GM23338 (cell line): ENCODE results near the gene FTL. TPM values are rescaled to one million over a fixed set of nuclear protein-coding genes. Genes with fewer than 3 reads are reported as not detected.

Experiments
- CREB1 ChIP-seq: fragments of 250-450 bp; sonication (Bioruptor Pico); IDR thresholded peaks from 2 replicates; pipeline ENCODE4 v1.5.0; 2020; ENCODE audit warnings: low read depth, mild to moderate bottlenecking, moderate library complexity
- EZH2phosphoT487 ChIP-seq: fragments of 200-600 bp; sonication (generic); IDR thresholded peaks from one replicate; pipeline ENCODE4 v1.8.1; 2018; ENCODE audit warnings: antibody characterized with exemption; ENCODE audit not compliant: unreplicated experiment
- JUNB ChIP-seq: IDR thresholded peaks from one replicate; pipeline ENCODE4 v1.6.1; 2016; ENCODE audit warnings: antibody characterized with exemption; ENCODE audit not compliant: unreplicated experiment
- NANOG ChIP-seq: IDR thresholded peaks from 2 replicates; pipeline ENCODE4 v1.6.1; 2016; ENCODE audit warnings: antibody characterized with exemption, borderline replicate concordance
- POLR2AphosphoS5 ChIP-seq: IDR thresholded peaks from 2 replicates; pipeline ENCODE4 v1.6.1; 2016; ENCODE audit warnings: antibody characterized with exemption, low read depth
- polyA plus RNA-seq: library from polyadenylated mRNA; unstranded; fragments of >200 nt; fragmentation: Nextera tagmentation; extraction: Ambion mirVana; gene quantifications from 2 replicates; pipeline ENCODE4 v1.2.1, GENCODE V29; 2016
- total RNA-seq: library from RNA; depleted of rRNA; stranded (reverse); fragments of >200 nt; shearing (Covaris generic); gene quantifications from 2 replicates; pipeline ENCODE4 v1.2.3, GENCODE V29; 2014
- TF ChIP-seq, protein P1 (sequence below): fragments of 250-450 bp; sonication (Bioruptor Pico); IDR thresholded peaks from 2 replicates; pipeline ENCODE4 v1.5.0; 2020; ENCODE audit warnings: mild to moderate bottlenecking, moderate library complexity
- TF ChIP-seq, protein P2 (sequence below), 2 experiments: fragments of 200-600 bp in 1 of 2; sonication (generic) in 1 of 2; conservative IDR thresholded peaks; 2 replicates each; pipeline versions ENCODE4 v1.5.1 to v1.6.1; 2016 to 2017; ENCODE audit warnings: antibody characterized with exemption in 2 of 2, low read depth in 2 of 2, mild to moderate bottlenecking in 2 of 2, moderate library complexity in 1 of 2
- TF ChIP-seq, protein P3 (sequence below): IDR thresholded peaks from 2 replicates; pipeline ENCODE4 v1.6.1; 2016; ENCODE audit warnings: antibody characterized with exemption

FTL gene
- total and polyA plus RNA-seq, 2 experiments from 2014 or later: 2,064 to 5,436 TPM

DNA sequence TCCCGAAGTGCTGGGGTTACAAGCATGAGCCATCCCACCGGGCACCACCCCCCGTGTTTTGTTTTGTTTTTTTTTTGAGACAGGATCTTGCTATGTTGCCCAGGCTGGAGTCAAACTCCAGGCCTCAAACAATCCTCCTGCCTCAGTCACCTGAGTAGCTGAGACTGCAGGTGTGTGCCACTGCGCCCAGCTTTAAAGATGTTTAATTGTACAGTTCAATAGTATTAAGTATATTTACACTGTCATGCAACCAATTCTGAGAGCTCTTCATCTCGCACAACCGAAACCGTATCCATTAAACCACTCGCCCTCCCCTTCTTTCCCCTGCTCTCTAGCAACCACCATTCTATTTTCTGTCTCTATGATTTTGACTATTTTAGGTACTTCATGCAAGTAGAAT lies 49.4 kb upstream of the FTL start (continued):
- TF ChIP-seq, protein P1, sequence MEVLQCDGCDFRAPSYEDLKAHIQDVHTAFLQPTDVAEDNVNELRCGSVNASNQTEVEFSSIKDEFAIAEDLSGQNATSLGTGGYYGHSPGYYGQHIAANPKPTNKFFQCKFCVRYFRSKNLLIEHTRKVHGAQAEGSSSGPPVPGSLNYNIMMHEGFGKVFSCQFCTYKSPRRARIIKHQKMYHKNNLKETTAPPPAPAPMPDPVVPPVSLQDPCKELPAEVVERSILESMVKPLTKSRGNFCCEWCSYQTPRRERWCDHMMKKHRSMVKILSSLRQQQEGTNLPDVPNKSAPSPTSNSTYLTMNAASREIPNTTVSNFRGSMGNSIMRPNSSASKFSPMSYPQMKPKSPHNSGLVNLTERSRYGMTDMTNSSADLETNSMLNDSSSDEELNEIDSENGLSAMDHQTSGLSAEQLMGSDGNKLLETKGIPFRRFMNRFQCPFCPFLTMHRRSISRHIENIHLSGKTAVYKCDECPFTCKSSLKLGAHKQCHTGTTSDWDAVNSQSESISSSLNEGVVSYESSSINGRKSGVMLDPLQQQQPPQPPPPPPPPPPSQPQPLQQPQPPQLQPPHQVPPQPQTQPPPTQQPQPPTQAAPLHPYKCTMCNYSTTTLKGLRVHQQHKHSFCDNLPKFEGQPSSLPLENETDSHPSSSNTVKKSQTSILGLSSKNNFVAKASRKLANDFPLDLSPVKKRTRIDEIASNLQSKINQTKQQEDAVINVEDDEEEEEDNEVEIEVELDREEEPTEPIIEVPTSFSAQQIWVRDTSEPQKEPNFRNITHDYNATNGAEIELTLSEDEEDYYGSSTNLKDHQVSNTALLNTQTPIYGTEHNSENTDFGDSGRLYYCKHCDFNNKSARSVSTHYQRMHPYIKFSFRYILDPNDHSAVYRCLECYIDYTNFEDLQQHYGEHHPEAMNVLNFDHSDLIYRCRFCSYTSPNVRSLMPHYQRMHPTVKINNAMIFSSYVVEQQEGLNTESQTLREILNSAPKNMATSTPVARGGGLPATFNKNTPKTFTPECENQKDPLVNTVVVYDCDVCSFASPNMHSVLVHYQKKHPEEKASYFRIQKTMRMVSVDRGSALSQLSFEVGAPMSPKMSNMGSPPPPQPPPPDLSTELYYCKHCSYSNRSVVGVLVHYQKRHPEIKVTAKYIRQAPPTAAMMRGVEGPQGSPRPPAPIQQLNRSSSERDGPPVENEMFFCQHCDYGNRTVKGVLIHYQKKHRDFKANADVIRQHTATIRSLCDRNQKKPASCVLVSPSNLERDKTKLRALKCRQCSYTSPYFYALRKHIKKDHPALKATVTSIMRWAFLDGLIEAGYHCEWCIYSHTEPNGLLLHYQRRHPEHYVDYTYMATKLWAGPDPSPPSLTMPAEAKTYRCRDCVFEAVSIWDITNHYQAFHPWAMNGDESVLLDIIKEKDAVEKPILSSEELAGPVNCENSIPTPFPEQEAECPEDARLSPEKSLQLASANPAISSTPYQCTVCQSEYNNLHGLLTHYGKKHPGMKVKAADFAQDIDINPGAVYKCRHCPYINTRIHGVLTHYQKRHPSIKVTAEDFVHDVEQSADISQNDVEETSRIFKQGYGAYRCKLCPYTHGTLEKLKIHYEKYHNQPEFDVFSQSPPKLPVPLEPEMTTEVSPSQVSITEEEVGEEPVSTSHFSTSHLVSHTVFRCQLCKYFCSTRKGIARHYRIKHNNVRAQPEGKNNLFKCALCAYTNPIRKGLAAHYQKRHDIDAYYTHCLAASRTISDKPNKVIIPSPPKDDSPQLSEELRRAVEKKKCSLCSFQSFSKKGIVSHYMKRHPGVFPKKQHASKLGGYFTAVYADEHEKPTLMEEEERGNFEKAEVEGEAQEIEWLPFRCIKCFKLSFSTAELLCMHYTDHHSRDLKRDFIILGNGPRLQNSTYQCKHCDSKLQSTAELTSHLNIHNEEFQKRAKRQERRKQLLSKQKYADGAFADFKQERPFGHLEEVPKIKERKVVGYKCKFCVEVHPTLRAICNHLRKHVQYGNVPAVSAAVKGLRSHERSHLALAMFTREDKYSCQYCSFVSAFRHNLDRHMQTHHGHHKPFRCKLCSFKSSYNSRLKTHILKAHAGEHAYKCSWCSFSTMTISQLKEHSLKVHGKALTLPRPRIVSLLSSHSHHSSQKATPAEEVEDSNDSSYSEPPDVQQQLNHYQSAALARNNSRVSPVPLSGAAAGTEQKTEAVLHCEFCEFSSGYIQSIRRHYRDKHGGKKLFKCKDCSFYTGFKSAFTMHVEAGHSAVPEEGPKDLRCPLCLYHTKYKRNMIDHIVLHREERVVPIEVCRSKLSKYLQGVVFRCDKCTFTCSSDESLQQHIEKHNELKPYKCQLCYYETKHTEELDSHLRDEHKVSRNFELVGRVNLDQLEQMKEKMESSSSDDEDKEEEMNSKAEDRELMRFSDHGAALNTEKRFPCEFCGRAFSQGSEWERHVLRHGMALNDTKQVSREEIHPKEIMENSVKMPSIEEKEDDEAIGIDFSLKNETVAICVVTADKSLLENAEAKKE: no peak
- TF ChIP-seq, protein P2, sequence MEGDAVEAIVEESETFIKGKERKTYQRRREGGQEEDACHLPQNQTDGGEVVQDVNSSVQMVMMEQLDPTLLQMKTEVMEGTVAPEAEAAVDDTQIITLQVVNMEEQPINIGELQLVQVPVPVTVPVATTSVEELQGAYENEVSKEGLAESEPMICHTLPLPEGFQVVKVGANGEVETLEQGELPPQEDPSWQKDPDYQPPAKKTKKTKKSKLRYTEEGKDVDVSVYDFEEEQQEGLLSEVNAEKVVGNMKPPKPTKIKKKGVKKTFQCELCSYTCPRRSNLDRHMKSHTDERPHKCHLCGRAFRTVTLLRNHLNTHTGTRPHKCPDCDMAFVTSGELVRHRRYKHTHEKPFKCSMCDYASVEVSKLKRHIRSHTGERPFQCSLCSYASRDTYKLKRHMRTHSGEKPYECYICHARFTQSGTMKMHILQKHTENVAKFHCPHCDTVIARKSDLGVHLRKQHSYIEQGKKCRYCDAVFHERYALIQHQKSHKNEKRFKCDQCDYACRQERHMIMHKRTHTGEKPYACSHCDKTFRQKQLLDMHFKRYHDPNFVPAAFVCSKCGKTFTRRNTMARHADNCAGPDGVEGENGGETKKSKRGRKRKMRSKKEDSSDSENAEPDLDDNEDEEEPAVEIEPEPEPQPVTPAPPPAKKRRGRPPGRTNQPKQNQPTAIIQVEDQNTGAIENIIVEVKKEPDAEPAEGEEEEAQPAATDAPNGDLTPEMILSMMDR (conservative IDR thresholded peaks at IDR 0.05; ENCODE audit: low read depth in 2 of 2): no peak
- TF ChIP-seq POLR2AphosphoS5: no peak
- no peak for TF ChIP-seq JUNB
- TF ChIP-seq EZH2phosphoT487: no peak
- TF ChIP-seq, protein P3, sequence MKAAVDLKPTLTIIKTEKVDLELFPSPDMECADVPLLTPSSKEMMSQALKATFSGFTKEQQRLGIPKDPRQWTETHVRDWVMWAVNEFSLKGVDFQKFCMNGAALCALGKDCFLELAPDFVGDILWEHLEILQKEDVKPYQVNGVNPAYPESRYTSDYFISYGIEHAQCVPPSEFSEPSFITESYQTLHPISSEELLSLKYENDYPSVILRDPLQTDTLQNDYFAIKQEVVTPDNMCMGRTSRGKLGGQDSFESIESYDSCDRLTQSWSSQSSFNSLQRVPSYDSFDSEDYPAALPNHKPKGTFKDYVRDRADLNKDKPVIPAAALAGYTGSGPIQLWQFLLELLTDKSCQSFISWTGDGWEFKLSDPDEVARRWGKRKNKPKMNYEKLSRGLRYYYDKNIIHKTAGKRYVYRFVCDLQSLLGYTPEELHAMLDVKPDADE: no peak
- TF ChIP-seq CREB1 (CRISPR knock-in tag): no peak
- TF ChIP-seq NANOG: no peak
